ENCODE measurements around the gene CDH10.

CDH10 gene

DNA sequence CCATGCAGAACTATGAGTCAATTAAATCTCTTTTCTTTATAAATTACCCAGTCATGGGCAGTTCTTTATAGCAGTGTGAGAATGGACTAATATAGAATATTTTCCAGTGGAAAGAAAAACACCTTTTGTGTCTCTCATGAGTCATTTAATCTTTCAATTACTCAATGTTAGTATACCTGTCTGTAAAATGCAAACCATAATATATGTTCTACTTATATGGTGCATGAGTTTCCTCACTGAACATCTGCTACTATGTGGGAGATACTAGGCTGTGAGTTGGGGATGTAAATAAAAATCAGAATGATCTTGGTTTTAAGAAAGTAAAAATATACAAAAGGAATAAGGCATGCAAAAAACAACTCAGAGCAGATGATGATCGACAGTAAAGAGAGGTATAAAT is 15.0 kb downstream of the CDH10 start:
- H3K27ac Mint-ChIP-seq: no peak overlapping the region
- H3K36me3 Mint-ChIP-seq (ENCODE audit: low read depth): no peaks in the 10 kb centered on the region
- H3K27me3 Mint-ChIP-seq: peaks cover 3% of the 10 kb centered on the region
- no peaks in the 10 kb centered on the region for H3K4me1 Mint-ChIP-seq (ENCODE audit: low read depth)
- no peaks in the 10 kb centered on the region for H3K9me3 Mint-ChIP-seq
- no peak overlapping the region for H3K4me3 Mint-ChIP-seq
- intact Hi-C loops (cut with micrococcal nuclease): no loop called here

DNA sequence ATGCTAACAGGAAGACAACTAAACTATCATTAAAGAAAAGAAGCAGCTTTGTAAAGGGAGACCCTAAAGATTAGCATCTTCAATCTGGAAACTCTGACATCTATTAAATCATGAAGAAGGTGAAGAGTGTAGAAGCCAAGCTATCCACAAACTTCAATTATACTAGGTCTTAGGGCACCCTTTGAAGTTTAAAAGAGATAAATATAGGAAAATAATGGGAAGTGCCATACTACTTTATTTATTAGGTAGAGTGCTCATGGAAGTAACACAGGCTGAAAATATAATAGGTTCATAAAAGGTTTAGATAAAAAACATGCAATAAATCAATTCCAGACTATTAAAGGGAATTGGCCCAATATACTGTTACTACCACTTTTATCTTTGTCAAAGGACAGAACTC is 19.9 kb downstream of the CDH10 start:
- Mint-ChIP-seq H3K36me3 (ENCODE audit: low read depth) (no peaks in the 10 kb centered on the region), H3K27me3 (no peaks in the 10 kb centered on the region), H3K9me3 (no peaks in the 10 kb centered on the region), H3K4me1 (ENCODE audit: low read depth) (peaks cover 5% of the 10 kb centered on the region), H3K4me3 (no peak overlapping the region), H3K27ac (no peak overlapping the region)
- intact Hi-C loops (cut with micrococcal nuclease): no loop called here

DNA sequence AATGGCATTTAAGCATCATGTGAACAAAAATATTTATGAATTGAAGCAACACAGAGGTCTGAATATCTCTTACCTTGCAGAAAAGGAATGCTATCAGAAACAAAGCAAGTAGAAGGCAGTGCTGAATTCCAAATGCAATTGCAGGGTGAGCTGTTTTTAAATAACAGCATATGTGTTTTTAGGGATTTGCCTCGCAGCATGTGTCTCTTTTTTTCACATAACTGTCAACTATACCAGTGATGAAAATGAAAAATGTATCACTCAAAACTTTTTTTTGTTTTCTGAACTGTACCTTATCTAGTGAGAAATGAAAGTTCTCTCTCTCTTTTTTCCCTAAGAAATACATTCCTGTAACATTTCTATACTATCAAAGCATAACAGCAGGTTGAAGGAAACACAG is 21.2 kb downstream of the CDH10 start:
- no peaks in the 10 kb centered on the region for H3K27me3 Mint-ChIP-seq
- H3K36me3 Mint-ChIP-seq (ENCODE audit: low read depth): no peaks in the 10 kb centered on the region
- peaks cover 5% of the 10 kb centered on the region for H3K4me1 Mint-ChIP-seq (ENCODE audit: low read depth)
- H3K4me3 Mint-ChIP-seq: no peak overlapping the region
- intact Hi-C loops (cut with micrococcal nuclease): no loop called here
- no peaks in the 10 kb centered on the region for H3K9me3 Mint-ChIP-seq
- H3K27ac Mint-ChIP-seq: no peak overlapping the region

DNA sequence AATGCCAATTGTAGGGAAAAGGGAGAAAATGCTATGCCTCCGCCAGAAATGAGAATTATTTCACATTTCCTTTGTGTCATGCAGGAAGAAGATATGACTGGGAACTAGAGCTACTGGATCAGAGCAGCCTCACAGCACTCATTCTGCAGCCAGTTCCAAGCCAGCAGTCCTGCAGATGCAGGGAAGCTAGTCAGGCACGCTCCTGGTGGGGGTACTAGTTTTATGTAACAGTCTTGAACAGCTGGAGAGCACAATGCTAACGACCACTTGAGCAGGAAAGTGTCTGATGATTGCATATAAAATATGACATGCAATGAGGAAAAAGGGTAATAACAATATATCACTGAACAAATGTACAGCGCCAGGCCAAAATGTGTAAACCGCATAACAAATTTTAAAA is 21.7 kb downstream of the CDH10 start:
- H3K27ac Mint-ChIP-seq: no peak overlapping the region
- H3K9me3 Mint-ChIP-seq: no peaks in the 10 kb centered on the region
- no peak overlapping the region for H3K4me3 Mint-ChIP-seq
- intact Hi-C loops (cut with micrococcal nuclease): no loop called here
- no peaks in the 10 kb centered on the region for H3K36me3 Mint-ChIP-seq (ENCODE audit: low read depth)
- H3K27me3 Mint-ChIP-seq: no peaks in the 10 kb centered on the region
- H3K4me1 Mint-ChIP-seq (ENCODE audit: low read depth): peaks cover 5% of the 10 kb centered on the region

DNA sequence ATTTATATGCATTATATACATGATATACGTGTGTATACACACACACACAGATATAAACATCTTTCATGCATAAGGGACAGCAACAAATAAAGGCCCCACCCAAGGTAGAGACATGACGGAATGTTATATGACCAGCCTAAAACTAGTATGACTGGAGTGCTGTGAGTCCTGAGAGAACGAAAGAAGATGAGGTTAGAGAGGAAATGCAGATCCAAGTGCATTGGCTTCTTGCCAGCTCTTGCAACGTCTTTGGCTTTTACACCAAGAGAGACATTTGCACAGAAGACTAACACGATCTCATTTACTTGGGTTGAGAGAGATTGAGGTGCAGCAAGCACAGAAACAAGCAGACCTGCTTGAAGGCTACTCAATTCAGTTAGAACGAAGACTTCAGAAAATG is 23.0 kb downstream of the CDH10 start:
- Mint-ChIP-seq H3K36me3 (ENCODE audit: low read depth) (no peaks in the 10 kb centered on the region), H3K27ac (no peak overlapping the region), H3K9me3 (no peaks in the 10 kb centered on the region), H3K4me1 (ENCODE audit: low read depth) (peaks cover 5% of the 10 kb centered on the region), H3K4me3 (no peak overlapping the region), H3K27me3 (no peaks in the 10 kb centered on the region)
- intact Hi-C loops (cut with micrococcal nuclease): no loop called here

DNA sequence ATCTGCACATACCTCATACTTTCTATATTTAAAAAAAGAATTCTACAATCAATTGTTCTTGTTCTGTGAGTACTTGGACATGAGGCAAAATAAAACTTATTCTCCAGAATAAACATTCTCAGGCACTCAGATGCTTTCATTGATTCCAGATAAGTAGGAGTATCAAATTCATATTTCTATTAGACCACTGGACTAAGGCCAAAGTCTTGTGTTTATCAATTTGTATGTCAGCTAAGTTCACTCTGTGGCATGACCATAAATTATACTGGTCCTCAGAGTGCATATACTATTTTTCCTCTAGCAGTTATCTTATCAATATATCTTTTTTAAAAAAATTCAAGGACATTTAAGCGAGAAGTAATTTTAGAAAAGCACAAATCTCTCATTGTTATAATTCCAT is 28.2 kb downstream of the CDH10 start:
- Mint-ChIP-seq H3K27me3 (no peaks in the 10 kb centered on the region), H3K36me3 (ENCODE audit: low read depth) (no peaks in the 10 kb centered on the region), H3K27ac (no peak overlapping the region), H3K4me1 (ENCODE audit: low read depth) (no peaks in the 10 kb centered on the region), H3K9me3 (no peaks in the 10 kb centered on the region), H3K4me3 (no peak overlapping the region)
- intact Hi-C loops (cut with micrococcal nuclease): no loop called here

DNA sequence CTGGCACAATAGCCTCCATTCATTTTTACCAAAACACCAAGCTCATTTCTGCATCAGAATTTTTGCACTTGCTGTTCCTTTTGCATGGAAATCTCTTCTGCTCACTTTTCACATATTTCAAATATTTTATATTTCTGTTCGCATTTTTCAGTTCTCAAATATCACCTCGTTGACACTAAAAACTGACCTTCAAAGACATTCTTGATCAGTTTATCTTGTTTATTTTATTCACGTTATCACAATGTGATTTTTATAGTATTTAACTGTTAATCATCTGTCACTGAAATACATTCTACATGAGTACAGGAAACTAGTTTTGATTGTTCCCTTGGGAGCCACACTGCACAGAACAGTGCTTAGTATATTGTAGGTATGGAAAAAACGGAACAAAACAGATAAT is 29.6 kb downstream of the CDH10 start:
- intact Hi-C loops (cut with micrococcal nuclease): no loop called here
- Mint-ChIP-seq H3K4me3 (no peak overlapping the region), H3K36me3 (ENCODE audit: low read depth) (no peaks in the 10 kb centered on the region), H3K27me3 (no peaks in the 10 kb centered on the region), H3K4me1 (ENCODE audit: low read depth) (no peaks in the 10 kb centered on the region), H3K9me3 (no peaks in the 10 kb centered on the region), H3K27ac (no peak overlapping the region)

DNA sequence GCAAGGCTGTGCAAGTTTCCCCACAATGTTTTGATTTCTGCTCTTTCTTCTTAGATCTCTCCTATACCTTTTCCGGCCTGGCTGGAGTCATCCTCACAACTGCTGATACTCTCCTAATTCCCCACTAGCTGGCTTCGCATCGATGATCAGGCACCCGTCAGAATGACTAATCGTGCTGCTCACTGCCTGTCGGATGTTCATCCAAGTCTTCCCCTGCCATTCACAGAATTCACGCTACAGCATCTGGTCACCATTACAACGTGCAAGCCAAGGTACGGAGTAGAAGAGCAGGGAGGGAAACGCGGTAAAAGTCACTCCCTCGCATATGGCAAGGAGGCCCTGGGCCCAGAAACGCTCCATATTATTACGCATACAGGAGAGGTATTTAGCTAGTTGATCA is 35.1 kb downstream of the CDH10 start:
- Mint-ChIP-seq H3K4me1 (ENCODE audit: low read depth) (no peaks in the 10 kb centered on the region), H3K4me3 (no peak overlapping the region), H3K27me3 (no peaks in the 10 kb centered on the region), H3K9me3 (no peaks in the 10 kb centered on the region), H3K27ac (no peak overlapping the region), H3K36me3 (ENCODE audit: low read depth) (no peaks in the 10 kb centered on the region)
- intact Hi-C loops (cut with micrococcal nuclease): no loop called here

DNA sequence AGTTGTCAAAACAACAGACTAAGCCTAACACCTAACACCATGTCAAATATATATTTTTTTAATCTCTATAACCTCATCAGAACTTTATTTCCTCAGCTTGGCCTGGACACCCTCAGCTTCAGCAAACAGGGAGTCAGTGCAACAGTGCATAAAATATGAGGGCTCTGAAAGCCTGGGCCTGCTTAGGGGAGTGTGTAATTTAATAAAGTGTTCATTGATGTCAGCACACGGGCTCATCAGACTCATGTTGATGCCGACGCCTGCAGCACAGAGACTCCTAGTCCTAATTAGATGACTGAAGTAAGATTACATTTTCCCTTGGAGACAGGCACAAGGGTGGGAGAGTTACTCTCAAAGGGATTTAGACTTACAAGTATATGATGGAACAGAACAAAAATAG is 37.8 kb downstream of the CDH10 start:
- Mint-ChIP-seq H3K27me3 (no peaks in the 10 kb centered on the region), H3K9me3 (no peaks in the 10 kb centered on the region), H3K4me1 (ENCODE audit: low read depth) (peaks cover 5% of the 10 kb centered on the region), H3K4me3 (no peak overlapping the region), H3K36me3 (ENCODE audit: low read depth) (no peaks in the 10 kb centered on the region), H3K27ac (no peak overlapping the region)
- intact Hi-C loops (cut with micrococcal nuclease): no loop called here

DNA sequence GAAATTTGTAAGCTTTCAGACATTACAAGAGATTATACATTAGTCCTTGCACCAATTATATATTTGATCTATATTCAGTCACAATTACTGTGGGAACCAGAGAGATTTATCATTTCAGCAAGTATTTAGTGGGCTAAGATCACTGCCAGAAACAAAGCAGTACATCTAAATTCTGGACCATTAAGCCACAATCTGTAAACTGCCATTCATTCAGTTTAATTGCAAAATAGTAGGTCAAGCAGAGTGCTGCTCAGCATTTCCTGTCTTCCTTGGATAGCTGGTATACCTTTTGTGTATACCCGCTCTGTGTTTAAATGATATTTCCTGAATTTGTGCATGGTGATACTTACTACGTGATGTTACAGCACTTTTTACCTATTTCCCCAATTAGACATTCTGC is 42.6 kb downstream of the CDH10 start:
- Mint-ChIP-seq H3K36me3 (ENCODE audit: low read depth) (no peaks in the 10 kb centered on the region), H3K4me1 (ENCODE audit: low read depth) (peaks cover 5% of the 10 kb centered on the region), H3K27me3 (no peaks in the 10 kb centered on the region), H3K27ac (no peak overlapping the region), H3K4me3 (no peak overlapping the region), H3K9me3 (no peaks in the 10 kb centered on the region)
- intact Hi-C loops (cut with micrococcal nuclease): no loop called here

DNA sequence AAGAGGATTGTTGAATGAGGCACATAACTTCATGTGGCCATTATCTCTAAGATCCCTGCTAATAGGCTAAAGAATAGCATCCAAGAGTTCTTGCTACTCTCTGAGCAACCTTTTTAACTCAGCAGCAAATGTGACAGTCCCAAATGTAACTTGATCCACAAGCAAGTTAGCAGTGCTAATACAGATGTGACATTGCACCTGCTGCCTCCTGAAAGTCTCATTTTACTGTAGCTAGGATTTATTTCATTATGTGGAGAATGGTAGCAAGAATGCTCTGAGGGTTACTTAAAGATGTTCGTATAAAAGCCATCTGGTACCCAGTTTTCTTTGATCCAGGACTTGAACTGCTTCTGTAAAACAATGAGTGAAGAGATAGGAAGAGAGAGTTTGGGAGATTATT is 45.8 kb downstream of the CDH10 start:
- Mint-ChIP-seq H3K4me1 (ENCODE audit: low read depth) (peaks cover 5% of the 10 kb centered on the region), H3K27ac (no peak overlapping the region), H3K9me3 (no peaks in the 10 kb centered on the region), H3K27me3 (no peaks in the 10 kb centered on the region), H3K4me3 (no peak overlapping the region), H3K36me3 (ENCODE audit: low read depth) (no peaks in the 10 kb centered on the region)
- intact Hi-C loops (cut with micrococcal nuclease): no loop called here

DNA sequence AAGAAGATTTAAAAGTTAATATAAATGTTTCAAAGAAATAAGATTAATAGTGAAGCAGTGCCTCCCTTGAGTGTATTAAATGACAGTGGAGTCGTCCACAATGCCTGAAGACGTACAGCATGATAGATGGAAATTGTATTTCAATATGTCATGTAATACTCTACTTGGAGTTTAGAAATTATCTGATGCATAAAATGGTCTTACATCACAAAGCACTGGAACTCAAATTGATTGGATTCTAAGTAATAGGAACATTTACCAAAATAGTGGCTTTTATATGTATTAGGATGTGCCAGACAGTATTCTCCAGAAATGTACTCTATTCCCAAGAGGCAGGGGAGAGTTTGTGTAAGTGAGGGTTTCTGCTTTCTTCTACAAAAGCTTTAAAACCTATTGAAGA is 49.4 kb downstream of the CDH10 start:
- Mint-ChIP-seq H3K9me3 (no peaks in the 10 kb centered on the region), H3K4me3 (no peak overlapping the region), H3K4me1 (ENCODE audit: low read depth) (no peaks in the 10 kb centered on the region), H3K27ac (no peak overlapping the region), H3K27me3 (no peaks in the 10 kb centered on the region), H3K36me3 (ENCODE audit: low read depth) (no peaks in the 10 kb centered on the region)
- intact Hi-C loops (cut with micrococcal nuclease): no loop called here

DNA sequence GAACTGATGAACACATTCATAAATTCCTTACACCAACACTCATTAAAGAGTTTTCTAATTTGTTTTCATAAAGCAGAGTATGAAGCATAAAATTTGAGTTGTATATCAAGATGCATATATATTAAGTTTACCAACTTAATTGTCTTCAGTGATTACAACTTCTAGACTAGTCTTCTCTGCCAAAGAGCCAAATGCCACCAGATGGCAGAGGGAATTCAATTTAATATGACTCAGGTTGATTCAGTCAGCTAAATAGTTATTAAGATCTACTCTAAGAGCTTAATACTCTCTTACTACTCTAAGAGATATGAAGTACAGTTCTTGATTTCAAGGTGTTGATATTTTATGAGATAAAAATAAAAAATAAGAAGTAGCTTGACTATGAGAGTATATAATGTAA is 53.4 kb downstream of the CDH10 start:
- Mint-ChIP-seq H3K27ac (no peak overlapping the region), H3K36me3 (ENCODE audit: low read depth) (no peaks in the 10 kb centered on the region), H3K4me1 (ENCODE audit: low read depth) (no peaks in the 10 kb centered on the region), H3K4me3 (no peak overlapping the region), H3K27me3 (no peaks in the 10 kb centered on the region), H3K9me3 (no peaks in the 10 kb centered on the region)
- intact Hi-C loops (cut with micrococcal nuclease): no loop called here

DNA sequence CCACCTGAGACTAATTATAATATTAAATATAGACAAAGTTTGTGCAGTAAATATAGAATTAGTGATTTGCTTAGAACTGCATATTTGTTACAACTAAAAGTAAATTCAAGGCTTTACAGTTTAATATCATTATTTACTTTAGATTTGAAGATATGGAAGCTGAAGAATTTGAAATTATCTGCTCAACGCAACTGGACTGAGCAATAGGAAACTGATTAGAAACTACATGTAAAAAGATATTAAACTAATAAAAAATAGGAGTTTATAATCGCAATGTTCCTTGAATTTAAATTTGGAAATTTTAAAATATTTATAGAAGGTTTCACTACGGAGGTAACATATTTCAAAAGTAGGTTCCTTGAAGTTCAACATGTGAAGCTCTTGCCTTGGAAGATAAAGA is 55.2 kb downstream of the CDH10 start:
- no peaks in the 10 kb centered on the region for H3K9me3 Mint-ChIP-seq
- H3K27ac Mint-ChIP-seq: no peak overlapping the region
- H3K4me3 Mint-ChIP-seq: no peak overlapping the region
- intact Hi-C loops (cut with micrococcal nuclease): no loop called here
- H3K4me1 Mint-ChIP-seq (ENCODE audit: low read depth): no peaks in the 10 kb centered on the region
- H3K27me3 Mint-ChIP-seq: no peaks in the 10 kb centered on the region
- H3K36me3 Mint-ChIP-seq (ENCODE audit: low read depth): no peaks in the 10 kb centered on the region

DNA sequence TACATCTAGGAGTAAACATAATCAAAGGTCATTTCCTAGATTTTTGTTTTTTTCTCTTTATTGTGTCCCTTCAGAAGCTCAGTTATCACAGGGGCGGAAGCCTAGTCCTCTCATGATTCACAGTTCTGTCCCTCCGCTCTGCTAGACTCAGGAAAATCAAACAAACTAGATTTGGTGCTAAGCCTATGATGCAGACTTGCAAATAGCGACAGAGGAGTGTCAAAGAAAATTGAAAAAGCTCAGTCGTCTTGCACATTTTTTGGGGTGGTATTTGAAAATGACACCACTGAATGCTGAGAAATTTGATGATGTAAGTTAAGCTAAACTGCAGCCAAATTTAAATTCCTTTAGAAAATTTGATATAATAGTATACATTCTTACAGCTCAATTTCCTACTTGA is 59.0 kb downstream of the CDH10 start:
- no peaks in the 10 kb centered on the region for H3K36me3 Mint-ChIP-seq (ENCODE audit: low read depth)
- no peak overlapping the region for H3K27ac Mint-ChIP-seq
- intact Hi-C loops (cut with micrococcal nuclease): no loop called here
- H3K27me3 Mint-ChIP-seq: no peaks in the 10 kb centered on the region
- no peaks in the 10 kb centered on the region for H3K9me3 Mint-ChIP-seq
- H3K4me1 Mint-ChIP-seq (ENCODE audit: low read depth): no peaks in the 10 kb centered on the region
- H3K4me3 Mint-ChIP-seq: no peak overlapping the region

DNA sequence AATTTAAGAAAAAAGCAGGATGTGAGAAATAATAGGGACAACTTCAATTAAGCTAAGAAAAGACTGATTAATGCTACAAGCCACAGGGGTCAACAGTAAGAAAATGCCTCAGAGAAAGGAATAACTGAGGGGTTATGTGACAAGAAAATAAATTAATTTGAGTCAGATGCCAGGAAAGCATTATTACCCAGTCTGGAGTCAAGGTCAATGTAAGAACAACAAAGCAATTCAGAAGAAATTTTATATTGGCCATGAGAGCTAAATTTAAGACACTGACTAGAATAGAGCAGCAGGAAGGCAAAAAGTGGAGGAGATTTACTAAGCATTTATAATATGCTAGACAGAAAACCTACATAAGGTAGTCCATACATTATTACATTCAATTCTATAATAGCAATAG is 73.5 kb downstream of the CDH10 start:
- H3K4me3 Mint-ChIP-seq: no peak overlapping the region
- no peaks in the 10 kb centered on the region for H3K27me3 Mint-ChIP-seq
- H3K4me1 Mint-ChIP-seq (ENCODE audit: low read depth): no peaks in the 10 kb centered on the region
- intact Hi-C loops (cut with micrococcal nuclease): no loop called here
- H3K9me3 Mint-ChIP-seq: no peaks in the 10 kb centered on the region
- H3K36me3 Mint-ChIP-seq (ENCODE audit: low read depth): no peaks in the 10 kb centered on the region
- no peak overlapping the region for H3K27ac Mint-ChIP-seq

All from dendritic cell treated with granulocyte-macrophage colony-stimulating factor and Interleukin-4, amounts not matched to agents 40 ng/mL and 50 ng/mL, for 4 days (primary cell).